AG09309 (cell line): ENCODE data around the gene CAMK1D.

ENCODE experiments used
- DNase-seq: peaks from one replicate; pipeline ENCODE4 v3.0.0-alpha.2; 2010; ENCODE audit warnings: low read depth
- H3K4me3 ChIP-seq: 2 replicates; pipeline ENCODE4 v1.5.1; 2011; ENCODE audit warnings: mild to moderate bottlenecking, low read depth, low read length, moderate library complexity; ENCODE audit not compliant: control insufficient read depth
- TF ChIP-seq, protein P1 (sequence below): IDR thresholded peaks from 2 replicates; pipeline ENCODE4 v1.5.1; 2011; ENCODE audit warnings: mild to moderate bottlenecking, low read depth, low read length, inconsistent platforms; ENCODE audit not compliant: insufficient read depth, control insufficient read depth; ENCODE audit errors: missing control alignments

The CAMK1D gene

DNA sequence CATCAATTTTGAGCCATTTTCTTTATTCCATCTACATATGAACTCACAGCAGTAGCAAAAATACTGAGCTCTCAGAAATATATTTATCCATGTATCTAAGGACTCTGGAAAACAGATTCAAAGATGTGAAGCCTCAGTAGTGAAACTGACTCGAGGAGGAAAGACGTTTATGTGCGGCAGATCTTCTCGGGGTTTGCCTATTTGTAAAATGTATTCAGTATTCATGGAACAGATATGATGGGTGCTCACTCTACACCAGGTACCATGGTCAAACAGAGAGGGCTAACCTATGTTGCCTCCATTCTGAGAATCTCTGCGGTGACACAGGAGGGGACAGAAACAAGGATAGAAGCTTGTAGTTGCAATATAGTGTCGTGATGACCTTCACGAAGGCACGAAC is 93.7 kb downstream of the CAMK1D start:
- no peak overlapping the region for H3K4me3 ChIP-seq
- no peak for DNase-seq
- TF ChIP-seq, protein P1, sequence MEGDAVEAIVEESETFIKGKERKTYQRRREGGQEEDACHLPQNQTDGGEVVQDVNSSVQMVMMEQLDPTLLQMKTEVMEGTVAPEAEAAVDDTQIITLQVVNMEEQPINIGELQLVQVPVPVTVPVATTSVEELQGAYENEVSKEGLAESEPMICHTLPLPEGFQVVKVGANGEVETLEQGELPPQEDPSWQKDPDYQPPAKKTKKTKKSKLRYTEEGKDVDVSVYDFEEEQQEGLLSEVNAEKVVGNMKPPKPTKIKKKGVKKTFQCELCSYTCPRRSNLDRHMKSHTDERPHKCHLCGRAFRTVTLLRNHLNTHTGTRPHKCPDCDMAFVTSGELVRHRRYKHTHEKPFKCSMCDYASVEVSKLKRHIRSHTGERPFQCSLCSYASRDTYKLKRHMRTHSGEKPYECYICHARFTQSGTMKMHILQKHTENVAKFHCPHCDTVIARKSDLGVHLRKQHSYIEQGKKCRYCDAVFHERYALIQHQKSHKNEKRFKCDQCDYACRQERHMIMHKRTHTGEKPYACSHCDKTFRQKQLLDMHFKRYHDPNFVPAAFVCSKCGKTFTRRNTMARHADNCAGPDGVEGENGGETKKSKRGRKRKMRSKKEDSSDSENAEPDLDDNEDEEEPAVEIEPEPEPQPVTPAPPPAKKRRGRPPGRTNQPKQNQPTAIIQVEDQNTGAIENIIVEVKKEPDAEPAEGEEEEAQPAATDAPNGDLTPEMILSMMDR, result no peak

DNA sequence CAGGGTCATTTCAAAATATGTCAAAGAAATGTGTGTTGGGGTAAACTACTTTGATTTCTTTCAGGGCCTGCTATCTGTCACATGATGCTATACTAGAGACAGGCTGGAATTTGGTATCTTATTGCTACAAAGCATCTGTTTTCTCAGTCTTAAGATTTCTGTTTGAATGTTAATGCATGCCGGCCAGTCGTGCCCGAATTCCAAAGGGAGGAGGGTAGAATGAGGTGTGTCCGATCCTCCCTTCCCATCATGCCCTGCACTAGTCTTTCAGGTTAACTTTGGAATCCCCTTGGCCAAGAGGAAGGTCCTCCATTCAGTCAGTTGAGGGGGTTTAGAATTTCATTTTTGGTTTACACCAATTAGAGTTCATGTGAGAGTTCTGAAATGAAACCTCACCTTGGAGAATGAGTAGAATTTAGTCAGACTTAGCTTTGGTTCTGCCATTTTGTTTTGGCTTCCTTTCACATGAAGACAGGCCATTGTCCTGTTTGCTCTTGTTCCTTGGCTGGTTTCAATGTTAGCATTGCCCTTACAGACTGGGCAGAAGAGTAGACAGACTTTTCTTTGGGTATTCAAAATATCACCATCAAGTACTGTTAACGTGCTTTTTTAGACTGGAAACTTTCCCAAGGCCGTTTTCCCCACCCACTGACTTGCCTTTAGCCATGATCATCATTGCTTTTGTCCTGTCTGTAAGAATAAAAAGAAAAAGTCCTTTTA is 95.8 kb downstream of the CAMK1D start:
- TF ChIP-seq, protein P1, result no peak
- DNase-seq, result no peak
- no peak overlapping the region for H3K4me3 ChIP-seq

DNA sequence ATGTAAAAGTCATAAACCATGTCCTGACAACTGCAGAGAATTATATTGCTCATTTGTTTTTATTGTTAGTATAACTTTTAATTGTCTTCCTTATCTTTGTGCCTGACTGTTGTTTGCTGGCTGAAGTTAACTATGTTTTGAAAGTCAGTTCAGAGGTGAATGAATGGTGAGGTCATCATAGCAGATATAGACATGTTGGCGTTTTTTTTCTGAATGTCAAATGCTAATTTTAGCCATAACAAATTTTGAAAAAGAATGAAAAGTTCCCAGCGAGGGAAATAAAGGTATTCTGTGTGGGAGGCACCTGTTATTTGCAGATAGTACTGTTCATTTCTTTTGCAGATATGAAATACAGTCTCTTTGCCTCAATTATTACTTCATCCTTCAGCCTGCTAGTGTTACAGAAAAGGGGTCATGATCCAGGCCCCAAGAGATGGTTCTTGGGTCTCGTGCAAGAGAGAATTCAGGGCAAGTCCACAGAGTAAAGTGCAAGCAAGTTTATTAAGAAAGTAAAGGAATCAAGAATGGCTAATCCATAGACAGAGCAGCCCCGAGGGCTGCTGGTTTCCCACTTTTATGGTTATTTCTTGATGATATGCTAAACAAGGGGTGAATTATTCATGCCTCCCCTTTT is 96.5 kb downstream of the CAMK1D start:
- DNase-seq, result no peak
- TF ChIP-seq, protein P1, result no peak
- H3K4me3 ChIP-seq, result no peak overlapping the region

DNA sequence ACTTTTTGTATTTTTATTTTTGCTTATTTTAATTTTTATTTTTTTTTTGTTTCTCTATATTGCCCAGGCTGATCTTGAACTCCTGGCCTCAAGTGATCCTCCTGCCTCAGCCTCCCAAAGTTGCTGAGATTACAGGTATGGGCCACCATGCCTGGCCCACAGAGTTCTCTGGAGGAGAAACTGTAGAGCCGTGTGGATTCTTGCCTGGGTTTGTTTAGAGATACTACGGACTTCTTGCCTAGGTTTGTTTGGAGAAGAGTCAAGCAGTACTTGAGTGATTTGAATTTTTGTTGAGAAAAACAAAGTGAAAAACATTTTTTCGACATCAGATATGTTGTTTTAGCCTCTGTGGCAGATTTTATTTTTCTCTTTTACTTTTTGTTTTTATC is 99.0 kb downstream of the CAMK1D start:
- no peak for DNase-seq
- TF ChIP-seq, protein P1, result no peak
- no peak overlapping the region for H3K4me3 ChIP-seq

DNA sequence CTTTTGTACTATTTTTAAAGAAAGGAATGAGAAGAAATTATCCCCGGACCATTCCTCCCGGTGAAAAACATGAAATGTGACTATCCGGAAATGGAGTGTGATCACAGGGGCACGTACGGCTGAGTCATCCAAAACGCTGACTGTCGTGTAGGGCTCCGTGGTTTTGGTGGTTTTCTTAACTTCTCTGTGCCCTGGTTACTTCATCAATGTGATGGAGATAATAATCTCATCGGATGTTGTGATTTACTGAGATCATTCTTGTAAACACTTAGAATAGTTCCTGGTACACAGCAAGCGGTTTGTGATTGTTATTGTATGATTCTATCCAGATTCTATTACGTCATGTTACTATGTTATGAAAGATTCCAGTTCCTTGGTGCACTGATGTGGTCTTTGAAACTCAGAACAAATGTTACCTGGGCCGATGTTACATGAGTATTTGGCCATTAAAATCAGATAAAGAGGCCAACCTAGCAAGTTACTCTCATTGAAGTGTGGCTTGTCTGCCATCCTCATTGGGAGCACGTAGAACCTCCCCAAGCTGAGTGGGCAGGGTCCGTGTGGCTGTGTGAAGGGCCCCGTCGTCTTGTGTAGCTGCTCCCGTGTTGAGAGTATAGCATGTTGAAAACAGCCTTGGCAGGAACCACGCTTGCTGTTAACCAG is 99.5 kb downstream of the CAMK1D start:
- DNase-seq, result peak; percentile 71
- TF ChIP-seq, protein P1, result no peak
- no peak overlapping the region for H3K4me3 ChIP-seq

DNA sequence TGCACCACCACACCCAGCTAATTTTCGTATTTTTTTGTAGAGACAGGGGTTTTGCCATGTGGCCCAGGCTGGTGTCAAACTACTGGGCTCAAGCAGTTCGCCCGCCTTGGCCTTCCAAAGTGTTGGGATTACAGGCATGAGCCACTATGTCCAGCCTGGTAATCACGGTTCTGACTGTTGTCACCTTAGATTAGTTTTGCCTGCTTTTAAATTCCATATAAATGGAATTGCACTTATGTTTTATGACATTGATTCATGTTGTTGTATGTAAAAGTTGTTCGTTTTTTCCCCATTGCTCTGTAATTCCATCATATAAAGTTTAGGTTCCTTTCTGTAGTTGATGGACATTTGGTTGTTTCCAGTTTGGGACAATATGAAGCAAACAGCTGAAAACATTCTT is 106.0 kb downstream of the CAMK1D start:
- TF ChIP-seq, protein P1, result no peak
- no peak overlapping the region for H3K4me3 ChIP-seq

More for the DNA sequence above, 106.0 kb downstream of the CAMK1D start:
- no peak for DNase-seq
